Measurements from ENCODE around the gene ZNF554.

ZNF554 gene

GRCh38 chr19:2819540-2820111 is at the start of gene ZNF554:
Gene ZNF554 (plus strand): TSS chr19:2819868. CDS start chr19:2820072, 204 bp downstream.
- peak; percentile 92 for DNase-seq (ENCODE audit: low spot score)

- DNase-seq (ENCODE audit: low spot score), result peak; percentile 83
Measured at GRCh38 chr19:2770055-2771013, 49.3 kb upstream of the ZNF554 start.

- peak; percentile 15 for DNase-seq (ENCODE audit: low spot score)
Measured at GRCh38 chr19:2771786-2772674, 47.6 kb upstream of the ZNF554 start.

GRCh38 chr19:2774083-2774679 is 45.5 kb upstream of the ZNF554 start:
- DNase-seq (ENCODE audit: low spot score), result peak; percentile 24

GRCh38 chr19:2774953-2775555 is 44.6 kb upstream of the ZNF554 start:
- no peak for DNase-seq (ENCODE audit: low spot score)

GRCh38 chr19:2775556-2776430 is 43.9 kb upstream of the ZNF554 start:
- peak; percentile 63 for DNase-seq (ENCODE audit: low spot score)

GRCh38 chr19:2777952-2778683 is 41.5 kb upstream of the ZNF554 start:
- DNase-seq (ENCODE audit: low spot score), result no peak

GRCh38 chr19:2779121-2779740 is 40.4 kb upstream of the ZNF554 start:
- peak; percentile 88 for DNase-seq (ENCODE audit: low spot score)

GRCh38 chr19:2780284-2780683 is 39.4 kb upstream of the ZNF554 start:
- DNase-seq (ENCODE audit: low spot score), result no peak

- DNase-seq (ENCODE audit: low spot score), result peak; percentile 23
Measured at GRCh38 chr19:2782329-2782935, 37.2 kb upstream of the ZNF554 start.

GRCh38 chr19:2782936-2783780 is 36.5 kb upstream of the ZNF554 start, which contains the start of gene SGTA:
Gene SGTA (minus strand): TSS chr19:2783273. CDS start chr19:2769068, 14,205 bp downstream.
- DNase-seq (ENCODE audit: low spot score), result peak; percentile 99

GRCh38 chr19:2783781-2784145 is 35.9 kb upstream of the ZNF554 start:
- no peak for DNase-seq (ENCODE audit: low spot score)

GRCh38 chr19:2785244-2785997 is 34.2 kb upstream of the ZNF554 start, which contains the start of gene THOP1:
Gene THOP1 (plus strand): TSS chr19:2785503. CDS start chr19:2785663, 160 bp downstream.
- DNase-seq (ENCODE audit: low spot score), result peak; percentile 98

GRCh38 chr19:2787115-2787514 is 32.6 kb upstream of the ZNF554 start:
- DNase-seq (ENCODE audit: low spot score), result no peak

- DNase-seq (ENCODE audit: low spot score), result no peak
Measured at GRCh38 chr19:2788237-2788636, 31.4 kb upstream of the ZNF554 start.

GRCh38 chr19:2790194-2790556 is 29.5 kb upstream of the ZNF554 start:
- DNase-seq (ENCODE audit: low spot score), result no peak
